Measurements from ENCODE around the gene TRIM44. TPM values are rescaled to one million over a fixed set of nuclear protein-coding genes. Genes with fewer than 3 reads are reported as not detected.

Gene TRIM44
- total RNA-seq, 1 donor from 2014 or later = 53.3 TPM

- Mint-ChIP-seq H3K9me3 (ENCODE audit: unreplicated experiment) (peaks cover 7% of the 10 kb centered on the region), H3K36me3 (ENCODE audit: unreplicated experiment) (peaks cover 21% of the 10 kb centered on the region), H3K4me3 (ENCODE audit: unreplicated experiment) (no peak overlapping the region), H3K27me3 (ENCODE audit: unreplicated experiment) (no peaks in the 10 kb centered on the region), H3K27ac (ENCODE audit: unreplicated experiment) (no peak overlapping the region), H3K4me1 (ENCODE audit: low read depth, unreplicated experiment) (no peaks in the 10 kb centered on the region)
- no peak for DNase-seq
- no peak for TF ChIP-seq CTCF (IDR thresholded peaks at IDR 0.05; ENCODE audit: partially characterized antibody, unreplicated experiment)
Observed at GRCh38 chr11:35702126-35702525, 39.6 kb downstream of the TRIM44 start.

- Mint-ChIP-seq H3K4me3 (ENCODE audit: unreplicated experiment) (no peak overlapping the region), H3K9me3 (ENCODE audit: unreplicated experiment) (no peaks in the 10 kb centered on the region), H3K27me3 (ENCODE audit: unreplicated experiment) (no peaks in the 10 kb centered on the region), H3K27ac (ENCODE audit: unreplicated experiment) (no peak overlapping the region), H3K4me1 (ENCODE audit: low read depth, unreplicated experiment) (no peaks in the 10 kb centered on the region), H3K36me3 (ENCODE audit: unreplicated experiment) (no peaks in the 10 kb centered on the region)
- no peak for TF ChIP-seq CTCF (IDR thresholded peaks at IDR 0.05; ENCODE audit: partially characterized antibody, unreplicated experiment)
- no peak for DNase-seq
Observed at GRCh38 chr11:35709376-35709775, 46.8 kb downstream of the TRIM44 start.

- no peak for TF ChIP-seq CTCF (IDR thresholded peaks at IDR 0.05; ENCODE audit: partially characterized antibody, unreplicated experiment)
- Mint-ChIP-seq H3K27ac (ENCODE audit: unreplicated experiment) (no peak overlapping the region), H3K4me1 (ENCODE audit: low read depth, unreplicated experiment) (no peaks in the 10 kb centered on the region), H3K27me3 (ENCODE audit: unreplicated experiment) (no peaks in the 10 kb centered on the region), H3K9me3 (ENCODE audit: unreplicated experiment) (no peaks in the 10 kb centered on the region), H3K4me3 (ENCODE audit: unreplicated experiment) (no peak overlapping the region), H3K36me3 (ENCODE audit: unreplicated experiment) (no peaks in the 10 kb centered on the region)
- DNase-seq = no peak
Observed at GRCh38 chr11:35711173-35711910, 48.8 kb downstream of the TRIM44 start.

- H3K36me3 Mint-ChIP-seq (ENCODE audit: unreplicated experiment) = no peaks in the 10 kb centered on the region
- no peak overlapping the region for H3K4me3 Mint-ChIP-seq (ENCODE audit: unreplicated experiment)
Observed at GRCh38 chr11:35711924-35712323, 49.3 kb downstream of the TRIM44 start.

More at GRCh38 chr11:35711924-35712323, 49.3 kb downstream of the TRIM44 start:
- H3K4me1 Mint-ChIP-seq (ENCODE audit: low read depth, unreplicated experiment) = peaks cover 2% of the 10 kb centered on the region
- no peaks in the 10 kb centered on the region for H3K9me3 Mint-ChIP-seq (ENCODE audit: unreplicated experiment)
- DNase-seq = no peak
- no peaks in the 10 kb centered on the region for H3K27me3 Mint-ChIP-seq (ENCODE audit: unreplicated experiment)
- no peak overlapping the region for H3K27ac Mint-ChIP-seq (ENCODE audit: unreplicated experiment)
- no peak for TF ChIP-seq CTCF (IDR thresholded peaks at IDR 0.05; ENCODE audit: partially characterized antibody, unreplicated experiment)

Measured in glutamatergic neuron (in vitro differentiated cells).